Measurements from ENCODE around the gene ASAH2. TPM values are rescaled to one million over a fixed set of nuclear protein-coding genes. Genes with fewer than 3 reads are reported as not detected.

Gene ASAH2
- total and polyA plus RNA-seq, 2 of the 13 experiments (the other 11 are each of a cell fraction or from before 2014, with no cell fraction given), result 16.0 to 17.9 TPM

DNA sequence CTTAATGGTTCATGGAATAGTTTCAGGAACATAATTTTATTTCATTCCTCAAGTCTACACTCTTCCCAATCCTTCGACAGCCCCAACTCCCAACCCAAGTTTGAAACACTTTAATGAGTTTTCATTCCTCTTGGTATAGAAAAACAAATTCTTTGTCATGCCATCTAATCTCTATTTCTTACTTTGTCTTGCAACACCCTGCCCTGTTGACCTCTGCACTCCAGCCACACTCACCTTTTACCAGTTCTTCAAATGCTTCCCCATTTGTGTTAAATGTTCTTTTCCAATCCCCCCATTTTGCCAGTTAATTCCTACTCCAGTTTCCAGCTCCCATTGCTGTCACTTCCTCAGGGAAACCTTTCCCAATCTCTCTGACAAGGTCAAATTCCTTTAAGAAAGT, 21.9 kb downstream of the ASAH2 start:
- no peak overlapping the region for H2AFZ ChIP-seq (ENCODE audit: low read length)
- H3K9me3 ChIP-seq (ENCODE audit: low read length), result no peaks in the 10 kb centered on the region
- H3K4me2 ChIP-seq (ENCODE audit: low read depth, low read length), result no peak overlapping the region
- in situ Hi-C loops (cut with HindIII; ENCODE audit: extremely low pct_ligation_motif_present, low pct_unique_long_range_greater_than_20kb) (no loop called here), intact Hi-C loops (cut with micrococcal nuclease; ENCODE audit: unreplicated experiment) (no loop called here)
- WGBS (ENCODE audit: low lambda C conversion rate), result 59% methylated on average over 1 of the region's 1 CpG
- no peaks in the 10 kb centered on the region for H3K36me3 ChIP-seq (replicated peaks in 1 of 2; ENCODE audit: control insufficient read depth in 1 of 2, insufficient read depth in 2 of 2, low read length in 2 of 2)
- H3K4me3 ChIP-seq (replicated peaks in 1 of 3; ENCODE audit: insufficient read depth in 1 of 3, low read depth in 2 of 3, low read length in 3 of 3), result no peak overlapping the region
- H3K4me1 ChIP-seq (ENCODE audit: insufficient read depth, low read length), result peaks cover 72% of the 10 kb centered on the region
- H3K27me3 ChIP-seq (ENCODE audit: control insufficient read depth in 1 of 2, insufficient read depth in 2 of 2, low read length in 2 of 2), result no peaks in the 10 kb centered on the region
- no peak for ATAC-seq
- ChIA-PET CTCF (ENCODE audit: low intra/inter-chr PET ratio, low total read pairs) (no interaction called here), POLR2A (no interaction called here)
- no peak overlapping the region for H3K27ac ChIP-seq (ENCODE audit: extremely low read length, insufficient read depth, low read length)
- H3K9ac ChIP-seq (ENCODE audit: insufficient read depth, low read depth, low read length), result no peak overlapping the region
- H3K79me2 ChIP-seq (ENCODE audit: insufficient read depth, low read length), result no peaks in the 10 kb centered on the region
- BruUV-seq (replicated peaks), result no TSS peak
- TF ChIP-seq PTBP1 (IDR thresholded peaks at IDR 0.05; ENCODE audit: low read depth, low read length, poor library complexity, severe bottlenecking) (no peak), ZSCAN29 (CRISPR knock-in tag; conservative IDR thresholded peaks at IDR 0.05) (no peak), IRF2 (CRISPR knock-in tag; IDR thresholded peaks at IDR 0.05) (no peak), CEBPG (CRISPR knock-in tag; IDR thresholded peaks at IDR 0.05) (0 out of 2 replicates have a peak, but pooled peaks have one; percentile 16), MXI1 (IDR thresholded peaks at IDR 0.05; ENCODE audit: borderline replicate concordance, low read depth, low read length) (no peak), SOX13 (IDR thresholded peaks at IDR 0.05) (no peak), SOX13 (CRISPR knock-in tag; conservative IDR thresholded peaks at IDR 0.05 in 1 of 2, IDR thresholded peaks at IDR 0.05 in 1 of 2) (peak in 1 of 2 experiments; percentile 19; a peak in 1 of 4 replicates), ZFP37 (CRISPR knock-in tag; IDR thresholded peaks at IDR 0.05; ENCODE audit: borderline replicate concordance) (no peak), NR2F6 (IDR thresholded peaks at IDR 0.05) (peak; percentile 59), NR2F6 (CRISPR knock-in tag; IDR thresholded peaks at IDR 0.05) (no peak), TEAD3 (CRISPR knock-in tag; optimal IDR thresholded peaks at IDR 0.05; ENCODE audit: borderline replicate concordance) (no peak)
- TF ChIP-seq, protein P1, sequence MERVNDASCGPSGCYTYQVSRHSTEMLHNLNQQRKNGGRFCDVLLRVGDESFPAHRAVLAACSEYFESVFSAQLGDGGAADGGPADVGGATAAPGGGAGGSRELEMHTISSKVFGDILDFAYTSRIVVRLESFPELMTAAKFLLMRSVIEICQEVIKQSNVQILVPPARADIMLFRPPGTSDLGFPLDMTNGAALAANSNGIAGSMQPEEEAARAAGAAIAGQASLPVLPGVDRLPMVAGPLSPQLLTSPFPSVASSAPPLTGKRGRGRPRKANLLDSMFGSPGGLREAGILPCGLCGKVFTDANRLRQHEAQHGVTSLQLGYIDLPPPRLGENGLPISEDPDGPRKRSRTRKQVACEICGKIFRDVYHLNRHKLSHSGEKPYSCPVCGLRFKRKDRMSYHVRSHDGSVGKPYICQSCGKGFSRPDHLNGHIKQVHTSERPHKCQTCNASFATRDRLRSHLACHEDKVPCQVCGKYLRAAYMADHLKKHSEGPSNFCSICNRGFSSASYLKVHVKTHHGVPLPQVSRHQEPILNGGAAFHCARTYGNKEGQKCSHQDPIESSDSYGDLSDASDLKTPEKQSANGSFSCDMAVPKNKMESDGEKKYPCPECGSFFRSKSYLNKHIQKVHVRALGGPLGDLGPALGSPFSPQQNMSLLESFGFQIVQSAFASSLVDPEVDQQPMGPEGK (CRISPR knock-in tag; IDR thresholded peaks at IDR 0.05), result no peak
- H4K20me1 ChIP-seq (ENCODE audit: insufficient read depth, low read length), result no peaks in the 10 kb centered on the region
- no peak for DNase-seq (ENCODE audit: low spot score)
- no peak for FAIRE-seq

Data from HepG2 (cell line).